NB4 (cell line): ENCODE data around the gene NRN1.

ENCODE experiments used
- DNase-seq: peaks from one replicate; pipeline ENCODE4 v3.0.0; 2010; ENCODE audit warnings: low read depth
- H3K4me3 ChIP-seq: one replicate; pipeline ENCODE4 v1.5.1; 2011; ENCODE audit warnings: mild to moderate bottlenecking, low read depth, low read length, moderate library complexity
- MAX ChIP-seq: IDR thresholded peaks from 2 replicates; pipeline ENCODE4 v1.6.1; 2011; ENCODE audit warnings: low read depth, low read length
- MYC ChIP-seq: IDR thresholded peaks from 2 replicates; pipeline ENCODE4 v1.6.1; 2011; ENCODE audit warnings: low read depth, low read length
- POLR2A ChIP-seq: IDR thresholded peaks from 2 replicates; pipeline ENCODE4 v1.6.1; 2011; ENCODE audit warnings: mild to moderate bottlenecking; ENCODE audit not compliant: insufficient read length; ENCODE audit errors: extremely low read depth
- TF ChIP-seq, protein P1 (sequence below): IDR thresholded peaks from one replicate; pipeline ENCODE4 v1.5.1; 2012; ENCODE audit warnings: low read depth, low read length

The NRN1 gene, protein sequence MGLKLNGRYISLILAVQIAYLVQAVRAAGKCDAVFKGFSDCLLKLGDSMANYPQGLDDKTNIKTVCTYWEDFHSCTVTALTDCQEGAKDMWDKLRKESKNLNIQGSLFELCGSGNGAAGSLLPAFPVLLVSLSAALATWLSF

DNA sequence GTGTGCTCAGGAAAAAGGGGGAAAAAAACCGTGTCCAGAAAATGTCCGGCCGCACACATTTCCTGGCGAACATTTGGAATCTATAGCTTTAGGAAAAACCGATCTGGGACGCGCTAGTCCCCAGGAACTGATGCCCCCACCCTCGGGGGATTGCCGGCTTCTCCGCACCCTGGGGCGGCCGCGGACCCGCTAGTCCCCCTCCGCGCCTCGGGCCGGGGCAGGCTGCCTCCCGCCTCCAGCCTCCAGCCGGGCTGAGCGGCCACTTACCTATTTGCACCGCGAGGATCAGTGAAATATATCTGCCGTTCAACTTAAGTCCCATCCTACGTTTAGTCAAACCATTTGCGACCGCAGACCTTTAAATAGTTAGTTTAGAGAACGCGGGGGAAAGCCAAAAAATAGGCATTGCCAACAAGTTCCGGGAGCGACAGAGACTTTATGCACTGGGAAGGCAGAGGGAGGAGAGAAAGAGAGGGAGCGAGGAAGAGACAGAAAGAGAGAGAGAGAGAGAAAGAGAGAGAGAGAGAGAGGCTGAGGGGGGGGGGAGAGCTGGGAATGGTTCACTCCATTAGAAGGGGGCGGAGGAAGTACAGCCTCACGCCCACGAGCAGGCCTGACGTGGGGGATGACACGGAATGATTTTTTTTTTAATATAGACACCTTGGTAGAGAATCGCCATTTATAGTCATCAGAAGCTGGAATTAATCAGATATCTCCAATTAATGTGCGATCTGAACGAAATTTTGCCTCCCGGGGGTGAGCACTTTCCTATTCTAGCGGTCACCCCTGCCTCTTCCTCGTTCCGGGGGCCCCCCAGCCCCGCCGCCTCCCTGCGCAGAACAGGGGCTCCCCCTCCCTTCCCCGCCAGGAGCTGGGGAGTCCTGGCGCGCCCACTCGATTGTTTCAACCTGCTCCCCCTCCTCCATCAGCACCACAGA is at the start of gene NRN1:
Gene NRN1, minus strand, starts transcription at position 498 of the 938 bp plus-strand sequence. Its CDS starts 176 bp downstream, at position 322.
- peak within 1 kb of the TSS; percentile 62 for H3K4me3 ChIP-seq
- no peak for DNase-seq
- no peak for TF ChIP-seq POLR2A
- no peak for TF ChIP-seq MYC
- TF ChIP-seq MAX = no peak
- TF ChIP-seq, protein P1, sequence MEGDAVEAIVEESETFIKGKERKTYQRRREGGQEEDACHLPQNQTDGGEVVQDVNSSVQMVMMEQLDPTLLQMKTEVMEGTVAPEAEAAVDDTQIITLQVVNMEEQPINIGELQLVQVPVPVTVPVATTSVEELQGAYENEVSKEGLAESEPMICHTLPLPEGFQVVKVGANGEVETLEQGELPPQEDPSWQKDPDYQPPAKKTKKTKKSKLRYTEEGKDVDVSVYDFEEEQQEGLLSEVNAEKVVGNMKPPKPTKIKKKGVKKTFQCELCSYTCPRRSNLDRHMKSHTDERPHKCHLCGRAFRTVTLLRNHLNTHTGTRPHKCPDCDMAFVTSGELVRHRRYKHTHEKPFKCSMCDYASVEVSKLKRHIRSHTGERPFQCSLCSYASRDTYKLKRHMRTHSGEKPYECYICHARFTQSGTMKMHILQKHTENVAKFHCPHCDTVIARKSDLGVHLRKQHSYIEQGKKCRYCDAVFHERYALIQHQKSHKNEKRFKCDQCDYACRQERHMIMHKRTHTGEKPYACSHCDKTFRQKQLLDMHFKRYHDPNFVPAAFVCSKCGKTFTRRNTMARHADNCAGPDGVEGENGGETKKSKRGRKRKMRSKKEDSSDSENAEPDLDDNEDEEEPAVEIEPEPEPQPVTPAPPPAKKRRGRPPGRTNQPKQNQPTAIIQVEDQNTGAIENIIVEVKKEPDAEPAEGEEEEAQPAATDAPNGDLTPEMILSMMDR = no peak

- TF ChIP-seq, protein P1 = no peak
- no peak for TF ChIP-seq MYC
- TF ChIP-seq POLR2A = no peak
- no peak for TF ChIP-seq MAX
- DNase-seq = no peak
- no peak overlapping the region for H3K4me3 ChIP-seq
Observed at GRCh38 chr6:6052216-6052615, 45.5 kb upstream of the NRN1 start.

- no peak overlapping the region for H3K4me3 ChIP-seq
- TF ChIP-seq MAX = no peak
- no peak for DNase-seq
Observed at GRCh38 chr6:6046716-6047115, 40.0 kb upstream of the NRN1 start.

DNA sequence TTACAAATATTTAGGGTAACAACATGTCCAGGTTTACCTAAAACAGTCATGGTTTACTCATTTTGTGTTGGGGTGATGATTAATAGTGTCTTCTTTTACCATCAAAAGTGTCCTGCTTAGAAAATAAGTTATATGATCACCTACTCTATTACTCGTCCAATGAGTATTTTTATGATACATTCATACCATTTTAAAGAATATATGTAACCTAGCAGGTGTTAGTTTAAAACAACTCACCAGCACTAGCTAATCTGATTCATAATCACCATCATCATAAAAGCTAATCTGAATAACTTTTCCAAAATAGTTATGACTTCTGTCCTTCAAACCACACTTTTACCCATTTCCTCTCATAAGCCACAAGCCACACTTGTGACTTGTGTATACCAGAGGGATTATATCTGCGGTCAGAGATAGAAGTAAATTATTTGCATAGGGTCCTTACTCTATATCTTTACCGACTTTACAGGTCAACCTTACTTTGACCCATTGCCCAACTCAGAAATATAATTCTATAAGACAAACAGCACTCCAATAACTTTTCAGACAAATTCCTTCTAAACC is 33.3 kb upstream of the NRN1 start:
- TF ChIP-seq POLR2A = no peak
- no peak for TF ChIP-seq MAX
- TF ChIP-seq MYC = no peak
- TF ChIP-seq, protein P1 = no peak
- H3K4me3 ChIP-seq = no peak overlapping the region
- peak; percentile 29 for DNase-seq

- DNase-seq = no peak
- TF ChIP-seq MAX (no peak), MYC (no peak), POLR2A (no peak)
- TF ChIP-seq, protein P1 = no peak
- H3K4me3 ChIP-seq = no peak overlapping the region
Observed at GRCh38 chr6:6037179-6037578, 30.5 kb upstream of the NRN1 start.

GRCh38 chr6:6033858-6034257 is 27.1 kb upstream of the NRN1 start:
- no peak overlapping the region for H3K4me3 ChIP-seq
- no peak for DNase-seq
- TF ChIP-seq POLR2A = no peak
- TF ChIP-seq, protein P1 = no peak
- no peak for TF ChIP-seq MYC
- no peak for TF ChIP-seq MAX
